Neural progenitor cell (in vitro differentiated cells): ENCODE results near the gene CBFB.

Experiments used
- CTCF ChIP-seq: fragments of 200-600 bp; sonication (generic); IDR thresholded peaks from 2 replicates; pipeline ENCODE4 v1.5.1; 2017; ENCODE audit warnings: antibody characterized with exemption, mild to moderate bottlenecking
- EZH2 ChIP-seq: fragments of 200-600 bp; sonication (generic); IDR thresholded peaks from 2 replicates; pipeline ENCODE4 v1.6.1; 2017; ENCODE audit warnings: antibody characterized with exemption, mild to moderate bottlenecking, moderate library complexity
- EZH2phosphoT487 ChIP-seq: fragments of 200-600 bp; sonication (generic); IDR thresholded peaks from 2 replicates; pipeline ENCODE4 v1.6.1; 2017; ENCODE audit warnings: antibody characterized with exemption

GRCh38 chr16:67112591-67113399 is 83.8 kb downstream of the CBFB start:
- TF ChIP-seq CTCF = no peak
- TF ChIP-seq EZH2 = no peak
- TF ChIP-seq EZH2phosphoT487 = no peak
